Measurements from ENCODE around the gene CHN1.
A peak's percentile ranks its signal among the peaks of the same experiment; 100 is the strongest.

The CHN1 gene

GRCh38 chr2:174787487-174788205 is 217.5 kb downstream of the CHN1 start:
- DNase-seq (ENCODE audit: low read depth, low spot score): no peak

GRCh38 chr2:174786066-174786725 is 219.0 kb downstream of the CHN1 start:
- DNase-seq (ENCODE audit: low read depth, low spot score): no peak

GRCh38 chr2:174785481-174785880 is 219.7 kb downstream of the CHN1 start:
- no peak for DNase-seq (ENCODE audit: low read depth, low spot score)

GRCh38 chr2:174784909-174785308 is 220.3 kb downstream of the CHN1 start:
- no peak for DNase-seq (ENCODE audit: low read depth, low spot score)

- DNase-seq (ENCODE audit: low read depth, low spot score): no peak
Measured at GRCh38 chr2:174784316-174784715, 220.9 kb downstream of the CHN1 start.

- DNase-seq (ENCODE audit: low read depth, low spot score): no peak
Measured at GRCh38 chr2:174781996-174782395, 223.2 kb downstream of the CHN1 start.

GRCh38 chr2:174781298-174781697 is 223.9 kb downstream of the CHN1 start:
- no peak for DNase-seq (ENCODE audit: low read depth, low spot score)

- no peak for DNase-seq (ENCODE audit: low read depth, low spot score)
Measured at GRCh38 chr2:174780856-174781255, 224.3 kb downstream of the CHN1 start.

GRCh38 chr2:174780191-174780840 is 224.9 kb downstream of the CHN1 start:
- no peak for DNase-seq (ENCODE audit: low read depth, low spot score)

GRCh38 chr2:174779361-174779928 is 225.7 kb downstream of the CHN1 start:
- DNase-seq (ENCODE audit: low read depth, low spot score): no peak

GRCh38 chr2:174778085-174778981 is 226.8 kb downstream of the CHN1 start:
- DNase-seq (ENCODE audit: low read depth, low spot score): peak; percentile 10

GRCh38 chr2:174777347-174778084 is 227.7 kb downstream of the CHN1 start:
- no peak for DNase-seq (ENCODE audit: low read depth, low spot score)

- no peak for DNase-seq (ENCODE audit: low read depth, low spot score)
Measured at GRCh38 chr2:174776675-174777074, 228.5 kb downstream of the CHN1 start.

GRCh38 chr2:174776223-174776622 is 229.0 kb downstream of the CHN1 start:
- DNase-seq (ENCODE audit: low read depth, low spot score): no peak

GRCh38 chr2:174775571-174775980 is 229.6 kb downstream of the CHN1 start:
- no peak for DNase-seq (ENCODE audit: low read depth, low spot score)

- DNase-seq (ENCODE audit: low read depth, low spot score): no peak
Measured at GRCh38 chr2:174774886-174775285, 230.3 kb downstream of the CHN1 start.

- no peak for DNase-seq (ENCODE audit: low read depth, low spot score)
Measured at GRCh38 chr2:174773215-174773614, 232.0 kb downstream of the CHN1 start.

- DNase-seq (ENCODE audit: low read depth, low spot score): no peak
Measured at GRCh38 chr2:174772472-174772801, 232.7 kb downstream of the CHN1 start.

GRCh38 chr2:174771631-174772471 is 233.3 kb downstream of the CHN1 start:
- no peak for DNase-seq (ENCODE audit: low read depth, low spot score)

GRCh38 chr2:174771136-174771535 is 234.0 kb downstream of the CHN1 start:
- no peak for DNase-seq (ENCODE audit: low read depth, low spot score)

Measured in activated CD4-positive, CD25-positive, alpha-beta regulatory T cell treated with anti-CD3 and anti-CD28 coated beads, Interleukin-2, amount 50 U/mL, for 16 hours (primary cell).